ENCODE data around the gene F11. TPM values are rescaled to one million over a fixed set of nuclear protein-coding genes. Genes with fewer than 3 reads are reported as not detected.

F11 gene
- total RNA-seq, 2 donors from 2014 or later, result not detected

- Histone ChIP-seq H3K4me1 (ENCODE audit: control insufficient read depth, insufficient read depth, low read length) (no peaks in the 10 kb centered on the region), H3K36me3 (ENCODE audit: control insufficient read depth, insufficient read depth, low read length) (no peaks in the 10 kb centered on the region), H3K27me3 (ENCODE audit: control insufficient read depth, insufficient read depth, low read length, poor library complexity, severe bottlenecking) (peaks cover 5% of the 10 kb centered on the region), H3K4me3 (ENCODE audit: low read length) (no peak overlapping the region), H3K9ac (ENCODE audit: extremely low read depth, low read length, poor library complexity, severe bottlenecking) (no peak overlapping the region), H3K9me3 (ENCODE audit: control insufficient read depth, low read length) (peaks cover 30% of the 10 kb centered on the region), H3K27ac (ENCODE audit: low read depth, low read length) (no peak overlapping the region)
- H3K27ac Mint-ChIP-seq, result no peak overlapping the region
- TF ChIP-seq, protein P1, sequence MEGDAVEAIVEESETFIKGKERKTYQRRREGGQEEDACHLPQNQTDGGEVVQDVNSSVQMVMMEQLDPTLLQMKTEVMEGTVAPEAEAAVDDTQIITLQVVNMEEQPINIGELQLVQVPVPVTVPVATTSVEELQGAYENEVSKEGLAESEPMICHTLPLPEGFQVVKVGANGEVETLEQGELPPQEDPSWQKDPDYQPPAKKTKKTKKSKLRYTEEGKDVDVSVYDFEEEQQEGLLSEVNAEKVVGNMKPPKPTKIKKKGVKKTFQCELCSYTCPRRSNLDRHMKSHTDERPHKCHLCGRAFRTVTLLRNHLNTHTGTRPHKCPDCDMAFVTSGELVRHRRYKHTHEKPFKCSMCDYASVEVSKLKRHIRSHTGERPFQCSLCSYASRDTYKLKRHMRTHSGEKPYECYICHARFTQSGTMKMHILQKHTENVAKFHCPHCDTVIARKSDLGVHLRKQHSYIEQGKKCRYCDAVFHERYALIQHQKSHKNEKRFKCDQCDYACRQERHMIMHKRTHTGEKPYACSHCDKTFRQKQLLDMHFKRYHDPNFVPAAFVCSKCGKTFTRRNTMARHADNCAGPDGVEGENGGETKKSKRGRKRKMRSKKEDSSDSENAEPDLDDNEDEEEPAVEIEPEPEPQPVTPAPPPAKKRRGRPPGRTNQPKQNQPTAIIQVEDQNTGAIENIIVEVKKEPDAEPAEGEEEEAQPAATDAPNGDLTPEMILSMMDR (conservative IDR thresholded peaks at IDR 0.05), result no peak
- no peaks in the 10 kb centered on the region for H3K27me3 Mint-ChIP-seq (ENCODE audit: insufficient read depth)
- no peak overlapping the region for H3K4me3 Mint-ChIP-seq
- no peak for DNase-seq
- H3K4me1 Mint-ChIP-seq, result peaks cover 13% of the 10 kb centered on the region
- H3K9me3 Mint-ChIP-seq, result peaks cover 35% of the 10 kb centered on the region
- WGBS, 2 experiments (ENCODE audit: insufficient coverage in 1 of 2, insufficient read length in 1 of 2), result 90 to 92% methylated on average over 1 of the region's 1 CpG
- peaks cover 11% of the 10 kb centered on the region for H3K36me3 Mint-ChIP-seq (ENCODE audit: low read depth)
Measured at GRCh38 chr4:186221624-186222023, 44.4 kb upstream of the F11 start.

GRCh38 chr4:186225848-186226247, 40.1 kb upstream of the F11 start:
- Histone ChIP-seq H3K9ac (ENCODE audit: extremely low read depth, low read length, poor library complexity, severe bottlenecking) (no peak overlapping the region), H3K4me1 (ENCODE audit: control insufficient read depth, insufficient read depth, low read length) (no peaks in the 10 kb centered on the region), H3K27me3 (ENCODE audit: control insufficient read depth, insufficient read depth, low read length, poor library complexity, severe bottlenecking) (no peaks in the 10 kb centered on the region), H3K36me3 (ENCODE audit: control insufficient read depth, insufficient read depth, low read length) (no peaks in the 10 kb centered on the region), H3K27ac (ENCODE audit: low read depth, low read length) (no peak overlapping the region), H3K4me3 (ENCODE audit: low read length) (no peak overlapping the region), H3K9me3 (ENCODE audit: control insufficient read depth, low read length) (peaks cover 30% of the 10 kb centered on the region)
- H3K27ac Mint-ChIP-seq, result no peak overlapping the region
- no peak for DNase-seq
- H3K36me3 Mint-ChIP-seq (ENCODE audit: low read depth), result peaks cover 11% of the 10 kb centered on the region
- H3K9me3 Mint-ChIP-seq, result peaks cover 38% of the 10 kb centered on the region
- no peaks in the 10 kb centered on the region for H3K4me1 Mint-ChIP-seq
- no peak overlapping the region for H3K4me3 Mint-ChIP-seq
- no peaks in the 10 kb centered on the region for H3K27me3 Mint-ChIP-seq (ENCODE audit: insufficient read depth)
- TF ChIP-seq, protein P1 (conservative IDR thresholded peaks at IDR 0.05), result no peak

DNA sequence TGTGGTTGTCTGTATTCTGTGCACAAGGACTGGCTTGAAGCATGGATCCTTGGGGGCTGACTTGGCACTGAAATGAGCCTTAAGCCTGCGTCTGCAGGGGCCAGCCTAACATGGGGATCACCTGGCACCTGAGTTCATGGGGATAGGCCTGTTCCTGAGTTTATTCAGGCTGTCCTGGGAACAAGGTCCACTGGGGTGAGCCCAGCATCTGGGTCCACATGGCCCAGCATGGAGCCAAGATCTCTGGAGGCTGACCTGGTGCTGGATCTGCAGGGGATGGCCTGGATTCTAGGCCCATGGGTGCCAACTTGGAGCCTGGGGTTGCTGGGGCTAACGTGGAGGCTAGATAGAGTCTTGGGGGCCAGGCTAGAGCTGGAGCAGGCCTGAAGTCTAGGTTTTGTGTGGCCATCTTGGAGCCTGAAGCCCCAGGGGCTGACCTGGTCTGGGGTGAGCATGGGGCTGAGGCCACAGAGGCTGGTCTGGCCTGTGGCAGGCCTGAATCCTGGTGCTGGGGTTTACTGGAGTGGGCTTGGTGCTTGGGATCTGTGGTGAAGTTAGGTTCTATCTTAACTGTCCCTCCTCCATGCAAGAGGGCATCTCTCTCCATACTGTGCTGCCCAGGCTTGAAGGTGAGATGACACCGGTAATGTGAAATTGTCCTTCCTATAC, 39.3 kb upstream of the F11 start:
- no peaks in the 10 kb centered on the region for H3K4me1 ChIP-seq (ENCODE audit: control insufficient read depth, insufficient read depth, low read length)
- WGBS, 2 experiments (ENCODE audit: insufficient coverage in 1 of 2, insufficient read length in 1 of 2), result 95 to 100% methylated on average over 3 of the region's 3 CpGs
- no peaks in the 10 kb centered on the region for H3K4me1 Mint-ChIP-seq
- no peaks in the 10 kb centered on the region for H3K36me3 ChIP-seq (ENCODE audit: control insufficient read depth, insufficient read depth, low read length)
- no peak overlapping the region for H3K27ac ChIP-seq (ENCODE audit: low read depth, low read length)
- H3K27ac Mint-ChIP-seq, result no peak overlapping the region
- H3K27me3 ChIP-seq (ENCODE audit: control insufficient read depth, insufficient read depth, low read length, poor library complexity, severe bottlenecking), result no peaks in the 10 kb centered on the region
- DNase-seq, result no peak
- H3K9ac ChIP-seq (ENCODE audit: extremely low read depth, low read length, poor library complexity, severe bottlenecking), result no peak overlapping the region
- peaks cover 11% of the 10 kb centered on the region for H3K36me3 Mint-ChIP-seq (ENCODE audit: low read depth)
- no peak overlapping the region for H3K4me3 Mint-ChIP-seq
- H3K9me3 Mint-ChIP-seq, result peaks cover 38% of the 10 kb centered on the region
- no peak overlapping the region for H3K4me3 ChIP-seq (ENCODE audit: low read length)
- peaks cover 30% of the 10 kb centered on the region for H3K9me3 ChIP-seq (ENCODE audit: control insufficient read depth, low read length)
- TF ChIP-seq, protein P1 (conservative IDR thresholded peaks at IDR 0.05), result no peak
- no peaks in the 10 kb centered on the region for H3K27me3 Mint-ChIP-seq (ENCODE audit: insufficient read depth)

Data from endodermal cell (in vitro differentiated cells).